Right lobe of liver (tissue), 6 donors: ENCODE results near the gene NEIL3. TPM values are rescaled to one million over a fixed set of nuclear protein-coding genes. Genes with fewer than 3 reads are reported as not detected.

Experiments
- ATAC-seq, 4 donors: fragments of 200-7000 bp; cut with Tn5 transposase; one replicate each; pipeline ENCODE4 v1.9.1; 2020; ENCODE audit warnings: mild to moderate bottlenecking in 4 of 4, moderate library complexity in 4 of 4
- DNase-seq, 3 donors: peaks; one replicate each; pipeline ENCODE4 v3.0.0-alpha.2; 2020
- H3K27ac ChIP-seq, 3 donors: fragments of 200-600 bp; one replicate each; pipeline ENCODE4 v1.8.0; 2022
- H3K27me3 ChIP-seq, 2 donors: fragments of 200-600 bp; one replicate each; pipeline ENCODE4 v1.8.0; 2022
- H3K36me3 ChIP-seq, 4 donors: fragments of 200-600 bp; sonication (generic) in 1 of 4; one replicate each; pipeline versions ENCODE4 v1.5.1 to v1.8.0; 2017 to 2022; ENCODE audit warnings: control low read depth in 1 of 4
- H3K4me1 ChIP-seq, 4 donors: fragments of 200-600 bp; sonication (generic) in 1 of 4; one replicate each; pipeline versions ENCODE4 v1.5.1 to v1.8.0; 2017 to 2022; ENCODE audit warnings: control low read depth in 1 of 4
- H3K4me3 ChIP-seq, 3 donors: fragments of 200-600 bp; one replicate each; pipeline ENCODE4 v1.8.0; 2022
- H3K9me3 ChIP-seq, 4 donors: fragments of 200-600 bp; sonication (generic) in 1 of 4; one replicate each; pipeline versions ENCODE4 v1.5.1 to v1.8.0; 2017 to 2022; ENCODE audit warnings: control low read depth in 1 of 4
- CTCF ChIP-seq, 4 donors: fragments of 200-600 bp in 3 of 4; fragments of 450-650 bp in 1 of 4; IDR thresholded peaks; one replicate each; pipeline versions ENCODE4 v1.5.1 to v1.8.0; 2016 to 2022; ENCODE audit warnings: antibody characterized with exemption in 4 of 4, mild to moderate bottlenecking in 2 of 4
- POLR2A ChIP-seq: fragments of 450-650 bp; IDR thresholded peaks from one replicate; pipeline ENCODE4 v1.6.1; 2017; ENCODE audit warnings: antibody characterized with exemption, mild to moderate bottlenecking
- WGBS: methylation state at CpG from one replicate; pipeline ENCODE4 v1.1.6; 2018; ENCODE audit warnings: low coverage, low lambda C conversion rate; ENCODE audit not compliant: insufficient coverage; ENCODE audit errors: missing lambda C conversion rate; 5-methylcytosine and 5-hydroxymethylcytosine counted together
- intact Hi-C, 2 donors: fragments of 100-400 bp; cut with DNase I; formaldehyde crosslinking; loops; one replicate each; pipeline versions ENCODE4 v1.11.2 to v1.14.1; 2022
- total RNA-seq, 6 experiments: library from RNA; depleted of rRNA in 2 of 6; stranded (reverse); fragments of >200 nt in 2 of 6; fragmentation: NEBNext Ultra II Directional in 3 of 6; extraction: Animal tissue kit (Norgen Biotek cat#: 25700) in 3 of 6; gene quantifications; one replicate each; pipeline versions ENCODE4 v1.1.0 to v1.2.4, GENCODE V29; 2016 to 2023
- donor health status: DM: no; HTN: yes; CAD: no.
- donor health status: DM: no; HTN: no; CAD: no.
- donor health status: DM: no; HTN: no; CAD: no.
- donor health status: DM: no; HTN: yes; CAD: no.
- donor health status: DM: no; HTN: yes; CAD: no.

Gene NEIL3
- total RNA-seq, 6 experiments from 2014 or later: 0.13 to 2.3 (median 0.63) TPM; not detected in 2

GRCh38 chr4:177313263-177313662, 3.6 kb downstream of the NEIL3 start:
- TF ChIP-seq CTCF (IDR thresholded peaks at IDR 0.05) (no peak), POLR2A (no peak)
- peaks cover 0 to 5% (median under 1%) of the 10 kb centered on the region in 4 donors for H3K4me1 ChIP-seq
- H3K27ac ChIP-seq: no peak overlapping the region
- H3K27me3 ChIP-seq: no peaks in the 10 kb centered on the region
- no peaks in the 10 kb centered on the region for H3K9me3 ChIP-seq
- no peak for ATAC-seq
- H3K36me3 ChIP-seq: no peaks in the 10 kb centered on the region
- no peak overlapping the region for H3K4me3 ChIP-seq
- no peak for DNase-seq
- intact Hi-C loops: no loop called here
- WGBS: 22% methylated on average over 1 of the region's 1 CpG

GRCh38 chr4:177315767-177316464, 6.2 kb downstream of the NEIL3 start:
- TF ChIP-seq POLR2A (no peak), CTCF (IDR thresholded peaks at IDR 0.05) (no peak)

GRCh38 chr4:177320721-177321120, 11.0 kb downstream of the NEIL3 start:
- no peak overlapping the region for H3K4me3 ChIP-seq
- no peaks in the 10 kb centered on the region for H3K4me1 ChIP-seq
- ATAC-seq: no peak
- DNase-seq: no peak
- H3K36me3 ChIP-seq: no peaks in the 10 kb centered on the region
- WGBS: 97% methylated on average over 5 of the region's 5 CpGs
- TF ChIP-seq POLR2A: no peak
- TF ChIP-seq CTCF (IDR thresholded peaks at IDR 0.05): no peak
- H3K9me3 ChIP-seq: no peaks in the 10 kb centered on the region
- no peak overlapping the region for H3K27ac ChIP-seq
- no peaks in the 10 kb centered on the region for H3K27me3 ChIP-seq
- intact Hi-C loops: no loop called here

More at GRCh38 chr4:177315767-177316464, 6.2 kb downstream of the NEIL3 start:
- no peak for DNase-seq
- H3K9me3 ChIP-seq: no peaks in the 10 kb centered on the region
- H3K4me3 ChIP-seq: no peak overlapping the region
- no peaks in the 10 kb centered on the region for H3K27me3 ChIP-seq
- 72% methylated on average over 4 of the region's 4 CpGs for WGBS
- intact Hi-C loops: no loop called here
- H3K4me1 ChIP-seq: no peaks in the 10 kb centered on the region
- no peaks in the 10 kb centered on the region for H3K36me3 ChIP-seq
- no peak for ATAC-seq
- no peak overlapping the region for H3K27ac ChIP-seq

GRCh38 chr4:177321647-177322046, 12.0 kb downstream of the NEIL3 start:
- Histone ChIP-seq H3K4me3 (no peak overlapping the region), H3K9me3 (no peaks in the 10 kb centered on the region), H3K27me3 (no peaks in the 10 kb centered on the region), H3K4me1 (no peaks in the 10 kb centered on the region), H3K27ac (no peak overlapping the region), H3K36me3 (no peaks in the 10 kb centered on the region)
- intact Hi-C loops: no loop called here
- TF ChIP-seq CTCF (IDR thresholded peaks at IDR 0.05) (no peak), POLR2A (no peak)
- ATAC-seq: no peak
- no peak for DNase-seq
- WGBS: 84% methylated on average over 3 of the region's 3 CpGs
